NCI-H128 (cell line): ENCODE results near the gene PIERCE2.
"Not testable (repeated sequence)": the region's sequence is repeated elsewhere in the genome, so short reads cannot be mapped to it uniquely, and the experiment has no call there.

ENCODE experiments used
- DNase-seq: peaks from one replicate; lab custom pipeline; 2025; ENCODE audit not compliant: unreplicated experiment; lab: John Stamatoyannopoulos, UW

Gene PIERCE2

GRCh38 chr15:55422089-55422488, 13.8 kb downstream of the PIERCE2 start:
- DNase-seq, result no peak

GRCh38 chr15:55434989-55435825, 26.9 kb downstream of the PIERCE2 start:
- DNase-seq, result no peak

- DNase-seq, result not testable (repeated sequence)
These were observed 34.8 kb downstream of the PIERCE2 start for GRCh38 chr15:55443141-55443540.

DNA sequence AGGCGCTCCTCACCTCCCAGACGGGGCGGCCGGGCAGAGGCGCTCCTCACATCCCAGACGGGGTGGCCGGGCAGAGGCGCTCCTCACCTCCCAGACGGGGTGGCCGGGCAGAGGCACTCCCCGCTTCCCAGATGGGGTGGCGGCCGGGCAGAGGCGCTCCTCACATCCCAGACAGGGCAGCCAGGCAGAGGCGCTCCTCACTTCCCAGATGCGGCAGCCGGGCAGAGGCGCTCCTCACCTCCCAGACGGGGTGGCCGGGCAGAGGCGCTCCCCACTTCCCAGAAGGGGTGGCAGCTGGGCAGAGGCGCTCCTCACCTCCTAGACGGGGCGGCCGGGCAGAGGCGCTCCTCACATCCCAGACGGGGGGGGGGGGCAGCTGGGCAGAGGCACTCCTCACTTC, 37.6 kb downstream of the PIERCE2 start:
- DNase-seq, result not testable (repeated sequence)

GRCh38 chr15:55446379-55447029, 38.2 kb downstream of the PIERCE2 start:
- DNase-seq, result not testable (repeated sequence)

DNA sequence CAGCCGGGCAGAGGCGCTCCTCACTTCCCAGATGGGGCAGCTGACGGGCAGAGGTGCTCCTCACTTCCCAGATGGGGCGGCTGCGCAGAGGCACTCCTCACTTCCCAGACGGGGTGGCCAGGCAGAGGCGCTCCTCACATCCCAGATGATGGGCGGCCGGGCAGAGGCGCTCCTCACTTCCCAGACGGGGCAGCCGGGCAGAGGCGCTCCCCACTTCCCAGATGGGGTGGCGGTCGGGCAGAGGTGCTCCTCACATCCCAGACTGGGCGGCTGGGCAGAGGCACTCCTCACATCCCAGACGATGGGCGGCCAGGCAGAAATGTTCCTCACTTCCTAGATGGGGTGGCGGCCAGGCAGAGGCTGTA, 38.7 kb downstream of the PIERCE2 start:
- DNase-seq, result not testable (repeated sequence)

- no peak for DNase-seq
These were observed 49.2 kb downstream of the PIERCE2 start for GRCh38 chr15:55457401-55458022.

GRCh38 chr15:55461447-55461846, 53.2 kb downstream of the PIERCE2 start:
- no peak for DNase-seq

- DNase-seq, result no peak
These were observed 60.0 kb downstream of the PIERCE2 start for GRCh38 chr15:55468321-55468720.
